Urothelium cell line (cell line): ENCODE results near the gene DHRS7B.
A peak's percentile ranks its signal among the peaks of the same experiment; 100 is the strongest.
"Not testable (repeated sequence)": the region's sequence is repeated elsewhere in the genome, so short reads cannot be mapped to it uniquely, and the experiment has no call there.

Source experiments
- DNase-seq: peaks from one replicate; pipeline ENCODE4 v3.0.0; 2011; ENCODE audit warnings: low spot score, mixed read lengths
- FAIRE-seq: peaks from 2 replicates; lab custom pipeline; 2011; peaks lifted over from hg19 to GRCh38; lab: Jason Lieb, UNC

Gene DHRS7B

DNA sequence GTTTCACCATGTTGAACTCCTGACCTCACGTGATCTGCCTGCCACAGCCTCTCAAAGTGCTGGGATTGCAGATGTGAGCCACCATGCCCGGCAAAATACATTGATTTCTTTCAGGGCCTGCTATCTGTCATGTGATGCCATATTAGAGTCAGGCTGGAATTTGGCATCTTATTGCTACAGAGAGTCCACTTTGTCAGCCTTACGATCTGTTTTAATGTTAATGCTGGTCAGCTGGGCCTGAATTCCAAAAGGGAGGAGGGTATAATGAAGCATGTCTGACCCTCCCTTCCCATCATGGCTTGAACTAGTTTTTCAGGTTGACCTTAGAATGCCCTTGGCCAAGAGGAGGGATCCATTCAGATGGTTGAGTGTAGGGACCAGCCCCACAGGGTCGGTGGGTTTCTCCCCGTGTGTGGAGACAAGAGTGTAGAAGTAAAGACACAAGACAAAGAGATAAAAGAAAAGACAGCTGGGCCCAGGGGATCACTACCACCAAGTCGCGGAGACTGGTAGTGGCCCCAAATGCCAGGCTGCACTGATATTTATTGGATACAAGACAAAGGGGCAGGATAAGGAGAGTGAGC lies 19.6 kb upstream of the DHRS7B start:
- not testable (repeated sequence) for DNase-seq, FAIRE-seq

DNA sequence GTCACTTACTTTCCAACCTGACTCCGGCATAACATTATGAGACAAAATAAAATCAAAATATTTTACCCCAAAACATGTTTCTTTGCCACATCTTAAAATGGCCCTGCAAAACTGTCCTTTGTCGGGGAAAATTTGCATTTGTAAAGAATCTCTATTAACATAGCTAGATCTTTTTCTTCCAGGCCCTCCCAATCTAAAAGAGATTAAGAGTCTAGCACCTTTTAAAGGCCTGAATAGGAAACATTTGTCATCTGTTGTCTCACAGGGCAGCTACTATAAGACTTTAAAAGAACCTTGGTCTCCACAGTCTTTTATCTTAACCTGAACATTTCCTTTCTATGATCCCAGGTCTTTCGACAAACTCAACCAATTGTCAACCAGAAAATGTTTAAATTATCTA lies 18.1 kb upstream of the DHRS7B start:
- DNase-seq (no peak), FAIRE-seq (no peak)

DNA sequence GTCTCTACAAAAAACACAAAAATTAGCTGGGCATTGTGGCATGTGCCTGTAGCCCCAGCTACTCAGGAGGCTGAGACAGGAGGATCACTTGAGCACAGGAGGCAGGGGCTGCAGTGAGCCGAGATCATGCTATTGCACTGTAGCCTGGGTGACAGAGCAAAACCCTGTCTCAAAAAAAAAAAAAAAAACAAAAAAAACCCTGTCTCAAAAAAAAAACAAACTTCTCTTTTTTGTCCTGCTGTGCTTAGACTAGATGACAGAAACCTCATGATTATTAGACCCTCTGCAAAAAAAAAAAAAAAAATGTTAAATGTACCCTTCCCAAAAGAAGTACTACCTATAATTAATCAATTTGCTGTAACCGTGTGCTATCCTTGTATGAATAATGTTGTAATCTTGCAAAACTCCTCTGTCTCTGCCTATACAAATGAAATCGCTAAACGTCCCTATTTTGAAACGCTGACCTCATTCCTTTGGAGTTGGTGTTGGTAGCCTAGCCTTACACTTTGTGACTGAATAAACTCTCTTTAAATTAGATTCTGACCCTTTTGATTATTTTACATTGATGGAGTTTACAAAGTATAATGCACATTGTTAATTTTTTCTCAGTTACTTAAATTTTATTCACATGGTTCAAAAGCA lies 13.6 kb upstream of the DHRS7B start:
- no peak for FAIRE-seq
- no peak for DNase-seq

DNA sequence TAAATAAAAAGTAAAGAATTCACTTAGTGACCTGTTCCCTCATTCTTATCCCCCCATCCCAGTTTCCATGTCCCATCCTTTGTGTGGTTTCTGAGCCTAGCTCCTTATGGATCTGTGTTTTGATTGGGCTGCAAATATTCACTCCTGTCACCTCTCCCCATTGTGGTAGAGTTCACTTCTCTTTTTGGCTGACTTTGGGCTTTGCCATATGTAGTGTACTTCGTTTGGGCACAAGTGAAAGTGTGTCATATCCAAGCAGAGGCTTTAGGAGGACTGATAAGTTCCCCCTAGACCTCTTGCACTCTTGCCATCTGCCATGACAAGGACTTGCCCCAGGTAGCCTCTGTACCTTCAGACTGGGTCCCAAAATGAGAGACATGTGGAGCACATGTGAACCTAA lies 13.0 kb upstream of the DHRS7B start:
- FAIRE-seq: no peak
- DNase-seq: no peak

DNA sequence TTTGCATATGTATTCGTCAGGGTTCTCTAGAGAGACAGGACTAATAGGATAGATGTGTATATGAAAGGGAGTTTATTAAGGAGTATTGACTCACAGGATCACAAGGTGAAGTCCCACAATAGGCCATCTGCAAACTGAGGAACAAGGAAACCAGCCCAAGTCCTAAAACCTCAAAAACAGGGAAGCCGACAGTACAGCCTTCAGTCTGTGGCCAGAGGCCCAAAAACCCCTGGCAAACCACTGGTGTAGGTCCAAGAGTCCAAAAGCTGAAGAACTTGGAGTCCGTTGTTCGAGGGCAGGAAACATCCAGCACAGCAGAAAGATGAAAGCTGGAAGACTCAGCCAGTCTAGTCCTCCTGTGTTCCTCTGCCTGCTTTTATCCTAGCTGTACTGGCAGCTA lies 12.0 kb upstream of the DHRS7B start:
- DNase-seq, FAIRE-seq: not testable (repeated sequence)

DNA sequence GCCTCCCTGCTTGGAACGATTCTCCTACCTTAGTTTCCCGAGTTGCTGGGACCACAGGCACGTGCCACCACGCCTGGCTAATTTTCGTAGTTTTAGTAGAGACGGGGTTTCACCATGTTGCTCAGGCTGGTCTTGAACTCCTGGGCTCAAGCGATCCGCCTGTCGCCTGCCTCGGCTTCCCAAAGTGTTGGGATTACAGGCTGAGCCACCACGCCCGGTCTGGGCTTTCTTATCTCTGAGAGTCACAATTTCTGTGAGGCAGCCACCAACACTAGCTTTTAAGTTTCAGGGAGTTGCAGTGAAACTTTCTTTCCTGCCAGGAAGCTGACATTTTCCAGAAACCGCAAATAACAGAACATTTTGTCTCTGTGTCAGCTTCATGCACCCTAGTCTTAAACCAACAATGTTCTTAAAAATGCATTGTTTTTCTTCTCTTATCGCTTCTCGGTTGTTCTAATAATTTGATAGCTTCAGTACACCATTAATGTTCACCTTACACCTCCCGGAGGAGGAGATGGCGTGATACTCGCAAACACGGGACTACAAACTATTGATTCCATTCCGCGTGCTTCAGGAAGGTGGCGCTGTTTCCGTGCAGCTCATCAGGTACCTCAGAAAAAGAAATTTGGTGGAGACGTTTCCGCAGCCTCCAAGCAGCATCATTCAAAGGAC lies 7.4 kb upstream of the DHRS7B start:
- FAIRE-seq (no peak), DNase-seq (peak; percentile 80)

DNA sequence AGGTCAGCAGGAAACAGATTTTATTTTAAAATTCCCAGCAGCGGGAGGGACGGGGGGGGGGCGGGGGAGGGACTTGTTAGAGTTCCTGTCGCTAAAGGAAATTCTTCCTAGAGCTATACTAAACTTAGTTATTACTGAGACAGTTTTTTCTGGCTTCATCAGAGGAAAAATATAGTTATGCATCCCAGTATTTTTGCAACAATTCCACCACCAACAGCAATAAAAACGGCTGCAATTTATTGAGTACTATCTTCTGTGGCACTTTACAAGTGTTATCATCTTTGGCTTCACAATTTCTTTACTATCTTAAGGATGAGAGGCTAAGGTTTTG lies 6.9 kb upstream of the DHRS7B start:
- no peak for FAIRE-seq
- DNase-seq: no peak

DNA sequence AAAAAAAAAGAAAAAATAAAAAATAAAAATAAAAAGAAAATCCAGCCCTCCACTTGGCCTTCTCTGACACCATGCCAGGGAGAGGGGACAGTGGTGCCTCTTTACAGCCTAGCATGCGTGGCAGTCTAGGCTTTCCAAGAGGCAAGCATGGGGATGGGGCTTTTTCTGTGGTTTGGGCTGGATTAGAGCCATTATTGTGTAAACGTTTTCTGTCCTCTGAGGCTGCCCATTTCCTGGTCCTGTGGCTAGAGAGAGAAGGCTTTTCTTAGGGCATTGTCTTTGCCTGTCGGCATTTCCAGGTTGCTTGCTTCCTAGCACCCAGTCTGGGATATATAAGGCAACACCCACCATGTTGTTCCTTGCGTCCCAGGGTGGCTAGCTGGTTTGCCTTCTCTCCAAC lies 2.7 kb upstream of the DHRS7B start:
- FAIRE-seq: no peak
- no peak for DNase-seq

DNA sequence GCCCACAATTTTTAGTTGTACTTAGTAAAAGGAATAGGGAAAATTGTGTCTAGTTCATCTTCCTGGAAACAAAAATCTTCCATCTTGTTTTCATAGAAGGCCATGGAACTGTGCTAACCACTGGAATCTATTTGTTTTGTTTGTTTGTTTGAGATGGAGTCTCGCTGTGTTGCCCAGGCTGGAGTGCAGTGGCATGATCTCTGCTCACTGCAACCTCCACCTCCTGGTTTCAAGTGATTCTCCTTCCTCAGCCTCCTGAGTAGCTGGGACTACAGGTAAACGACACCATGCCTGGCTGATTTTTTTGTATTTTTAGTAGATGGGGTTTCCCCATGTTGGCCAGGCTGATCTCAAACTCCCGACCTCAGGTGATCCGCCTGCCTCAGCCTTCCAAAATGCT lies 2.2 kb upstream of the DHRS7B start:
- DNase-seq, FAIRE-seq: not testable (repeated sequence)

DNA sequence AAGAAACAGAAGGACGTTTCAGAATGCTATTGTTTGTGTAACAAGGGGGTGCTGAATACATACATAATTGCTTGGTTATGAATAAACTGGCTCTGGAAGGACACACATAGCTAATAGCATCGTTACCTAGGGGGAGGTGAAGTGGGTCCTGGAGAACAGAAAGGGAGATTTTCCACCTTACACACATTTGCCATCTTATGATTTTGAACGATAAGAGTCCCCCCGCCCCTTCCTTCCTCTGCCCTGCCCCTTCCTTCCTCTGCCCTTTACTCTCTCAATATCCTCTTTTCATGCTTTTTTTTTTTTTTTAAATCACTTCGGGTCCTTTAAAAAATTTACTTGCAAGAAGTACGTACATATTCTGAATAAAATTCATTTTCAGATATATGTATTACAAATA lies 902 bp upstream of the DHRS7B start:
- no peak for DNase-seq
- FAIRE-seq: no peak

DNA sequence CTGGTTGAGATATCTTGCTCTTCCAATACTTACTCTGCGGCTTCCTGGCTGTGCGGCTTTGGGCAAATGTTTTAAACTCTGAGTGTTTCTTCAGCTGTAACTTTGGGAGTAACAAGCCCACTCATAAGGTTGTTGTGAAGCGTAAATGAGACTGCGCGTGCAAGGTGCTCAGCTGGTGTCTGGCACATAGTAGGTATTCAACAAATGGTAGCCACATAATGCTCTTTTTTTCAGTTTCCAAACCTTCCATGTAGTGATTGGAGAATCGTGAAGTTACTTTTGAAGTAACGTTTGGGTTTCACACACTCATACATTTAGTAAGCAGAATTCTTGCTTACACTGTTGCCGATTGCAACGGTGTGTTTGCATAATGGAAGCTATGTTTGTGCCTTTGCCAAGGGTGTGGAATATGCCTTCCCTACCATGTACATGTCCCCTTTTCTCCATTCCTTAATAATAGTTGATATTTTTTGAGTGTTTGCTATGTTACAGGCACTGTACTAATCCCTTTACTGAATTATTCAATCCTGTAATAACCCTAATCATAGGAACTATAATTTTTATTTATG lies 829 bp downstream of the DHRS7B start:
- DNase-seq (no peak), FAIRE-seq (no peak)

DNA sequence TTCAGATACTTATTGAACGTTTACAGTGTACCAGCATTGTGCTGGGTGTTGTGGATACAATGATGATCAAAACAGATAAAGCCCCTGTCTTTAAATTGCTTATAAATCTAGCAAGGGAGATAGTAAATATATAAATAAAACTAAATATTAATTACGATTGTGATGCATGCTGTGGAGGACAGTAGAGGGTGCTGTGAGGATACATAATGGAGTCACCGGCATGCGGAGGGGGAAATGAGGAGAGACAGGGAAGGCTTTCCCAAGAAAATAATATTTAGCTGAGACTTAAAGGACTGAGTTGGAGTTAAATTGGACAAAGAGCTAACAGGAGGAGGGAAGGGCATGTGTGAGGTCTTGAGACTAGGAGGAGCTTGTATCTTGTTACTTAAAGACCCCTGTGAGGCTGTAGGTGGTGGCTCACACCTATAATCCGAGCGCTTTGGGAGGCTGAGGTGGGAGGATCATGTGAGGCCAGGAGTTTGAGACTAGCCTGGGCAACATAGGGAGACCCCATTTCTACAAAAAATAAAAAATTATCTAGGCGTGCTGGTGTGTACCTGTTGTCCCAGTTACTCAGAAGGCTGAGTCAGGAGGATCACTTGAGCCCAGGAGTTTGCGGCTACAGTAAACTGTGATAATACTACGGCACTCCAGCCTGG lies 2.4 kb downstream of the DHRS7B start:
- DNase-seq (no peak), FAIRE-seq (no peak)

DNA sequence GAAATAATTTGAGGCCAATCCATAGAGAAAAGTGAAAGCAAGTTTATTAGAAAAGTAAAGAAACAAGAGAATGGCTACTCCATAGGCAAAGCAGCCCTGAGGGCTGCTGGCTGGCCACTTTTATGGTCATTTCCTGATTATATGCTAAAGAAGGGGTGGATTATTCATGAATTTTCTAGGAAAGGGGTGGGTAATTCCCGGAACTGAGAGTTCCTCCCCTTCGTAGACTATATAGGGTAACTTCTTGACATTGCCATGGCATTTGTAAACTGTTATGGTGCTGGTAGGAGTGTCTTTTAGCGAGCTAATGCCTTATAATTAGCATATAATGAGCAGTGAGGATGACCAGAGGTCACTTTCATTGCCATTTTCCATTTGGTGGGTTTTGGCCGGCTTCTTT lies 4.4 kb downstream of the DHRS7B start:
- FAIRE-seq: no peak

DNA sequence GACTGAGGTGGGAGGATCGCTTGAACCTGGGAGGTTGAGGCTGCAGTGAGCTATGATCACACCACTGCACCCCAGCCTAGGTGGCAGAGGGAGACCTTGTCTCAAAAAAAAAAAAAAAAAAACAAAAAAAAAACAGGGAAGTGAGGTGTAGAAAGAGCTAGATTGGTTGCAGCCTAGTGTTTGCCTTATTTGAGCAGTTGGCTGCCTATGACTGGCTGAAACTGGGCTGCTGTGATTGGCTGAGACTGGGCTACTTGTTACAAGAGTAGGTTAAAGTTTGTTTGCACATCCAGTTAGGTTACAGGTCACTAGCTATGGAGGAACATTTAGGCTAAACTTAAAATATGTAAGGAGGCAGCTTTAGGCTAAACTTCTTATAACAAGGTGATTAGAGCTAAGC lies 5.7 kb downstream of the DHRS7B start:
- FAIRE-seq (no peak), DNase-seq (no peak)

More for the DNA sequence above, 4.4 kb downstream of the DHRS7B start:
- no peak for DNase-seq

DNA sequence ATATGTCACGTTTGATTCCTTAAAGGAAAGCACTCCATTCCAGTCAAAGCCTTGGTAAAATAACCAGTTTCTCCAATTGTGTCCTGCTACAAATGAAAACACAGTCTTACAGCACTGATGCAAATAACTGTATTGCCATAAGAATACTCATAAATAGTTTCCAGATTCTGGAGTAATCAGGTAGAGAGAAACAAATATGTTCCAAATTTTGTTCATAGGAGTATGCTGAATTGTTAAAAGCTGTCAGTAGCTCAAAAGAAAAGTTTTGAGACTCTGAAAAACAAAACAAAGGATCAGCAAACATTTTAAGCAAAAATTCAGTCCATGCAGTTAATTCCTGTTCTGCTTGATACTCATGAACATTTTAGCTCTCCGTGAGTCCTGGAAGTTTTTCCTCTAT lies 7.8 kb downstream of the DHRS7B start:
- FAIRE-seq: no peak

DNA sequence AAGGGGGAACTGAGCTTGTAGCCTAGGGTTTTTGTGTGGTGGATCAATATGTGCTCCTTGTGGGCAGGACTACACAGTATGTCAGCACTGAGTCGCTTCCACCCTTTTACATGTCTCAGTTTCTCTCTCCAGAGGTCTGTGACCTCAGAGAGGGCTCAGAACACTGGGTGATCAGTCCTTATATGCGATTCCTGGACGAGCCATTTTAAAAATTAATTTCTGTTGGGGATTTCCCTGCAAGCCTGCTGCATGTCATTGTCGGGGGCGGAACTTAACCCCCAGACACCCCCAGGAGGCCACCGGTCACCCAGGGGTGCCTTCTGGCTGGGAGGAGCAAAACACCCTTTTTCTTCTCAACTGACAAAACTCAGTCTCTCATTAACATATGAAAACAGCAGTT lies 14.1 kb downstream of the DHRS7B start:
- DNase-seq (no peak), FAIRE-seq (no peak)

More for the DNA sequence above, 7.8 kb downstream of the DHRS7B start:
- no peak for DNase-seq

DNA sequence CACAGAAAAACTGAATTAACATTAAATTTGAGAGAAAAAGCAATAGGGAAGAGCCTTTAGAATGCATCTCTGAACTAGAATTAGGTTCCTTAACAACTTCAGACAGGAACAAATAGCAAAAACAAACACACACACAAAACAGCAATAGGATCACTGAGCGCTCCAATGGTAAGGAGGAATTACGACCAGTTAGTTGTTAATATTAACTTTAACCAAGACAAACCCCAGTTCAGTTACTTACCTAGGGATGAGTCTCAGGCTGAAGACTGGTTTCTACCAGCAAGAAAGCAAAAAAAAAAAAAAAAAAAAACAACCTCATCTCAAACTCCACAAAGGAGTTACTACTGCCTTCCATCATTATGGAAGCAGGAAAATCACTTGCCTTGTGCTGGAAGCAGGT lies 14.6 kb downstream of the DHRS7B start:
- FAIRE-seq: no peak
- DNase-seq: no peak

DNA sequence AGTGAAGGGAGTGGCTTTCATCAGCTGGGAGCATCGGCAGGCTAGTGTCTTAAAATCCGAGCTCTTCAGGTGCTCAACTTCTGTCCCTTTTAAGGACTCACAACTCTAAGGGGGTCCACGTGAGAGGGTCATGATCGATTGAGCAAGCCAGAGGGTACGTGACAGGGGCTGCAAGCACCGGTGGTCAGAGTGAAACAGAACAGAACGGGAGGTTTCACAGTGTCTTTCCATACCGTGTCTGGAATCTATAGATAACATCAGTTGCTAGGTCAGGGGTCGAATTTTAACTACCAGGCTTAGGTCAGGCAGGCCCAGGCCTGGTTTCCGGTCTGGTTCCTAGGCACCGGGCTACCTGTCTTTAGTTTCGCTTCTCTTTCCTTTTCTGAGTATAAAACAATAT lies 15.3 kb downstream of the DHRS7B start:
- not testable (repeated sequence) for FAIRE-seq, DNase-seq

DNA sequence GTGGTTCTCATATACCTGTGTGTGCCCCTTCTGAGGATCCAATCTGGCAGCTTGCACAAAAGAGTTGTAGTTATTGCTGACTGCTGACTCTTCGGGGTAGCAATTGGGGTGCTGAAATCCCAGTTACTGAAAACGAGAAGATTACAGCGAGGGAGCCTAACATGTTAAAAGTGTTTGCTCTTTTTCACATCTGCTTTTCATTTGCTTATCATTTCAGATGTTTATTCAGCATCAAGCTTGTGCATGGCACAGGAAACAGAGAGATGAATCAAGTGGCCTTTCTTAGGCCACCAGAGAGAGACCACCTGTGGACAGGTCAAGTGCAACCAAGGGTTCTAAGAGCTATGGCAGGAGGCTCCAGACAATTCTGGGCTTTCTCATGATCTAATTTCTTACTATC lies 16.9 kb downstream of the DHRS7B start:
- FAIRE-seq: no peak
- no peak for DNase-seq

DNA sequence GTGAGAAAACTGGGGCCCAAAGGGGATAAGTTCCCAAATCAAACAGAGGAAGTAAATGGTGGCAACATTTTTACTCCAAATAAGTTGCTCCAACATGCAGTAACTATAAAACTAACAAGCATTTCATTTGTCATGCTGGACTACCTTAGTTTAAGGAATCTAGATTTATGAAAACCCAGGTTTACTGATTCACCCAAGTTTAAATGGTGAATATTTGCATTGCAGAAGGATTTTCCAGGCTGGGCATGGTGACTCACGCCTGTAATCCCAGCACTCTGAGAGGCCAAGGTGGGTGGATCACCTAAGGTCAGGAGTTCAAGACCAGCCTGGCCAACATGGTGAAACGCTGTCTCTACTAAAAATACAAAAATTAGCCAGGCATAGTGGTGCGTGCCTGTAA lies 17.5 kb downstream of the DHRS7B start:
- FAIRE-seq, DNase-seq: not testable (repeated sequence)

DNA sequence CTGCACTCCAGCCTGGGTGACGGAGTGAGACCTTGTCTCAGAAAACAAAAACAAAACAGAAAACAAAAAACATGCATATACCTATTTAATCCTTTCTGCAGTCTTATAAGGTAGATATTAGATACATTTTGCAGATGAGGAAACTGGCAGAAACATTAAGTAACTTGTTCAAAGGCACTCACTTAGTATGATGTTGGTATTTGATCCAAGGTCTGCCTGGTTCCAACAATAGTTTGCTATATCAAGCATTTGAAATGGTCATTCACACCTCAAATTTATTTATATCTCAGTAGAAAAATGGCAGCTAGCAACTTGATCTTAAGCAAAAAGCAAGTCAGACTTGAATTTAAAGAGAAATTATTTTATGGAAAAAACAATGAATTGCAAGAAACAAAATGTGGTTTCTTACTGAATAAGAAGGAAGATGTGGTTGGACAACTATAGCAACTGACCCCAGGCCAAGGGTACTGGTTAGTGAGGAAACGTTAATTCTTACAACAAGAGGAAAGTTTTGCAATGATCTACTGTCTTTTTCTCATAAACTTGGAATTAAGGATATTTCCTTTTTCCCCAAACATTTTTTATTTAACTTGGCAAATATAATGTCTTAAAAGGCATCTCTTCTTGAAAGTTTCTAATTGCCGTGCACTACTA lies 19.7 kb downstream of the DHRS7B start:
- DNase-seq (no peak), FAIRE-seq (no peak)
